GM12892 (cell line): ENCODE data around the gene SLC4A2.

Experiments
- POLR2A ChIP-seq: IDR thresholded peaks from 2 replicates; pipeline ENCODE4 v1.6.1; 2011; ENCODE audit warnings: low read depth, low read length, control low read depth
- POLR2AphosphoS5 ChIP-seq: IDR thresholded peaks from 2 replicates; pipeline ENCODE4 v1.6.1; 2011; ENCODE audit warnings: low read depth, low read length, control low read depth
- TAF1 ChIP-seq: IDR thresholded peaks from 2 replicates; pipeline ENCODE4 v1.6.1; 2011; ENCODE audit warnings: low read depth, mild to moderate bottlenecking, control low read depth, low read length, borderline replicate concordance

GRCh38 chr7:151046603-151047573 lies 12.5 kb upstream of the SLC4A2 start:
- TF ChIP-seq POLR2A = no peak
- no peak for TF ChIP-seq POLR2AphosphoS5
- TF ChIP-seq TAF1 = no peak
